HEK293T (cell line): Measurements from ENCODE around the gene ITGB2.

Experiments
- CTCF ChIA-PET: fragments of 350-600 bp; formaldehyde crosslinking; extraction: SDS; loops from one replicate; lab custom pipeline; 2021; ENCODE audit warnings: antibody characterized with exemption, inconsistent platforms; lab: Yijun Ruan, JAX
- POLR2A ChIA-PET: fragments of 350-600 bp; formaldehyde crosslinking; extraction: SDS; loops from one replicate; lab custom pipeline; 2020; ENCODE audit warnings: antibody characterized with exemption, inconsistent platforms; lab: Yijun Ruan, JAX
- DNase-seq: peaks from one replicate; pipeline ENCODE4 v3.0.0; 2012; ENCODE audit warnings: mixed read lengths; ENCODE audit errors: extremely low spot score
- ARNT ChIP-seq: fragments of 450-650 bp; IDR thresholded peaks from 2 replicates; pipeline ENCODE4 v1.6.1; 2017; ENCODE audit warnings: mild to moderate bottlenecking
- BHLHE40 ChIP-seq: fragments of 450-650 bp; IDR thresholded peaks from 2 replicates; pipeline ENCODE4 v1.6.1; 2016; ENCODE audit warnings: mild to moderate bottlenecking, moderate library complexity, borderline replicate concordance
- CTBP1 ChIP-seq: fragments of 450-650 bp; IDR thresholded peaks from 2 replicates; pipeline ENCODE4 v1.6.1; 2016; ENCODE audit warnings: borderline replicate concordance
- ELF4 ChIP-seq: fragments of 450-650 bp; IDR thresholded peaks from 2 replicates; pipeline ENCODE4 v1.6.1; 2017; ENCODE audit warnings: antibody characterized with exemption
- FOXA1 ChIP-seq: fragments of 450-650 bp; IDR thresholded peaks from 2 replicates; pipeline ENCODE4 v1.6.1; 2016; ENCODE audit warnings: mild to moderate bottlenecking
- FOXK2 ChIP-seq: fragments of 450-650 bp; IDR thresholded peaks from 2 replicates; pipeline ENCODE4 v1.6.1; 2016; ENCODE audit warnings: mild to moderate bottlenecking
- FOXM1 ChIP-seq: fragments of 450-650 bp; IDR thresholded peaks from 2 replicates; pipeline ENCODE4 v1.6.1; 2017; ENCODE audit warnings: mild to moderate bottlenecking, borderline replicate concordance
- HDGF ChIP-seq: fragments of 450-650 bp; IDR thresholded peaks from 2 replicates; pipeline ENCODE4 v1.6.1; 2017; ENCODE audit warnings: antibody characterized with exemption, borderline replicate concordance
- L3MBTL2 ChIP-seq: fragments of 450-650 bp; conservative IDR thresholded peaks from 2 replicates; pipeline ENCODE4 v1.6.1; 2016; ENCODE audit warnings: mild to moderate bottlenecking
- LEF1 ChIP-seq: fragments of 450-650 bp; IDR thresholded peaks from 2 replicates; pipeline ENCODE4 v1.6.1; 2017; ENCODE audit warnings: mild to moderate bottlenecking, borderline replicate concordance
- NFRKB ChIP-seq: fragments of 450-650 bp; IDR thresholded peaks from 2 replicates; pipeline ENCODE4 v1.6.1; 2016; ENCODE audit warnings: mild to moderate bottlenecking, moderate library complexity
- SP1 ChIP-seq: fragments of 450-650 bp; IDR thresholded peaks from 2 replicates; pipeline ENCODE4 v1.6.1; 2017
- SUZ12 ChIP-seq: fragments of 450-650 bp; IDR thresholded peaks from 2 replicates; pipeline ENCODE4 v1.6.1; 2016; ENCODE audit warnings: mild to moderate bottlenecking
- TARDBP ChIP-seq: fragments of 450-650 bp; IDR thresholded peaks from 2 replicates; pipeline ENCODE4 v1.6.1; 2016
- ZNF384 ChIP-seq: fragments of 450-650 bp; IDR thresholded peaks from 2 replicates; pipeline ENCODE4 v1.6.1; 2016
- TF ChIP-seq, protein P1 (sequence below): fragments of 450-650 bp; IDR thresholded peaks from 2 replicates; pipeline ENCODE4 v1.6.1; 2016

Gene ITGB2

GRCh38 chr21:44900559-44901251, 20.0 kb downstream of the ITGB2 start:
- CTCF ChIA-PET: no interaction called here
- DNase-seq: no peak
- no peak for TF ChIP-seq FOXA1
- no peak for TF ChIP-seq HDGF
- TF ChIP-seq ELF4: no peak
- TF ChIP-seq ARNT: no peak
- no peak for TF ChIP-seq SUZ12
- TF ChIP-seq CTBP1: no peak
- no peak for TF ChIP-seq TARDBP
- no peak for TF ChIP-seq BHLHE40
- no peak for TF ChIP-seq NFRKB
- POLR2A ChIA-PET: no interaction called here

GRCh38 chr21:44899768-44900558, 20.7 kb downstream of the ITGB2 start:
- ChIA-PET CTCF (no interaction called here), POLR2A (no interaction called here)
- DNase-seq: no peak
- TF ChIP-seq BHLHE40 (no peak), HDGF (no peak), ARNT (no peak)

DNA sequence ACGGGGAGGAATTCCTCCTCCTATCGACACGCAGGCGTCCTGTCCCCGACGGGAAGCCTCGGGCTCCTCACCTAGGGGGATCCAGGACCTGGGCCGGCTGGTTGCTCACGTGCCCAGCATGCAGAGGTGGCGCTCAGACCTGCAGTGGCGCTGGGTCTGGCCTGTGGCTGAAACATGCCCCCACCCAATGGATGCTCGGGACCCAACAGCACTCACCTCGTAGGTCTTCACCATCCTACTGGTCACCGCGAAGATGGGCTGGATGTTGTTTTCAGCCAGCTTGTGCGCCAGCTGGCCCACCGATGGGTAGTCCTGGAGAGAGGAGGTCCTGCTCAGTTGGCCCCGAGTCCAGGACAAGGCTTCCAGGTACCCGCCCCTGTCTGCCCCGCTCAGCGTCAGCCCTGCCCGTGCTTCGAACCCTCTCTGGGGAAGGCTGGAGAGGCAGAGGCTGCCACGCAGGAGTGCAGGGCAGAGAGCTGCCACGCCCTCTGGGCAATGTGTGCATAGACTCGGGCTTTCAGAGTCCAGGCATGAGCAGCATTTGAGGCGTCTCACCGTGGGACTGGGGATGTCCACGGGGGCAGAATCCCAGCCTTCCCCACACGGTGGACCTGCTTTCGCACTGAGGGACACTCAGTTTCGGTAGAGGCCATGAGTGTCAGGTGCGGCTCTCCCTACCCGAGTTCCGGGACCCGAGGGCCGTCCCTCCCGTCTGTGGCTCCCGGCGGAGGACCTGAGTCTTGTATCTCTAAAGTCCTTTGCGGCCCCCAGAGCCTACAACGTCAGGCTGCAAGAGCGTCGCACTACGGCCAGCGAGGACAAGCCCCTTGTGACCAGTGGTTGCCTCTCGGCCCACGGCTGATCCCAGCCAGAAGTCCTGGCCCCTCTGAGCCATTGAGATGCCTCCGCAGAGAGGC, 21.6 kb downstream of the ITGB2 start:
- no peak for DNase-seq
- CTCF ChIA-PET: no interaction called here
- POLR2A ChIA-PET: no interaction called here
- no peak for TF ChIP-seq NFRKB
- no peak for TF ChIP-seq HDGF
- TF ChIP-seq FOXM1: no peak
- no peak for TF ChIP-seq L3MBTL2
- no peak for TF ChIP-seq TARDBP
- no peak for TF ChIP-seq SUZ12
- TF ChIP-seq FOXK2: no peak
- TF ChIP-seq SP1: no peak
- no peak for TF ChIP-seq CTBP1
- no peak for TF ChIP-seq ARNT
- no peak for TF ChIP-seq ELF4
- no peak for TF ChIP-seq LEF1
- TF ChIP-seq FOXA1: no peak
- TF ChIP-seq BHLHE40: no peak
- TF ChIP-seq, protein P1, sequence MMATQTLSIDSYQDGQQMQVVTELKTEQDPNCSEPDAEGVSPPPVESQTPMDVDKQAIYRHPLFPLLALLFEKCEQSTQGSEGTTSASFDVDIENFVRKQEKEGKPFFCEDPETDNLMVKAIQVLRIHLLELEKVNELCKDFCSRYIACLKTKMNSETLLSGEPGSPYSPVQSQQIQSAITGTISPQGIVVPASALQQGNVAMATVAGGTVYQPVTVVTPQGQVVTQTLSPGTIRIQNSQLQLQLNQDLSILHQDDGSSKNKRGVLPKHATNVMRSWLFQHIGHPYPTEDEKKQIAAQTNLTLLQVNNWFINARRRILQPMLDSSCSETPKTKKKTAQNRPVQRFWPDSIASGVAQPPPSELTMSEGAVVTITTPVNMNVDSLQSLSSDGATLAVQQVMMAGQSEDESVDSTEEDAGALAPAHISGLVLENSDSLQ: no peak
- TF ChIP-seq ZNF384: no peak

GRCh38 chr21:44898011-44898488, 22.6 kb downstream of the ITGB2 start:
- ChIA-PET POLR2A (interaction anchor here (1.2 to 1.5 kb wide), 2 partner anchors 42 to 97 kb away, joined by 4 to 6 read pairs; partner anchors contain the start of gene SLX9), CTCF (no interaction called here)

DNA sequence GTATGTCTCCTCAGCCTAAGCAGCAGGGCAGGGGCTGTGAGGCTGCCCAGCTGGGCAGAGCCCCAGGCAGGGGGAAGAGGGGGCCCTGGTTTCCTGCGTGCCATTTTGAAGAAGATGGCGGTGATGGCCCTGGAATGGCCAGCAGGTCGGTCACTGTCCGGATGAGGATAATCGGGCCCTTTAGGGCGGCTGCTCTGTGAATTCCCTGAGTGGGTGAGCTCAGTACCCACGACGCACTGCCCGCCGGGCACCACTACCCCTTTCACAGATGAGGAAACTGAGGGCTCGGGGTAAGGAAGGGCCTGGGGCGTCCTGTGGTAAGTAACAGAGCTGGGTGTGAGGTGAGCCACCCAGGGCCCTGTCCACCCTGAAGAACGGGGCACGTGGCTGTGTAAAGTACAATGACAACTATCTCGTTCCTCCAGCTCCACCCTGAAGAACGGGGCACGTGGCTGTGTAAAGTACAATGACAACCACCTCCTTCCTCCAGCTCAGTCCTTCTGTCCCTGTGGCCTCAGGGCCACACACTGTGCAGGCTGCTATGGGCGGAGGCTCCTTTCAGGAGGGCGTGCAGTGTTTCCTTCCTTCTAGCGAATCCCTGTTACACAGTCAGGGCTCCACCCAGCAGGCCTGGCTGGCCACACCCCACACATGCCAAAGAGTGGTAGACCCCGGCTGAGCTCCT, 23.2 kb downstream of the ITGB2 start:
- POLR2A ChIA-PET: interaction anchor here (1.2 to 1.5 kb wide), 2 partner anchors 43 to 97 kb away, joined by 4 to 6 read pairs; partner anchors contain the start of gene SLX9
- TF ChIP-seq ELF4: no peak
- TF ChIP-seq, protein P1: no peak
- no peak for TF ChIP-seq FOXK2
- TF ChIP-seq BHLHE40: no peak
- TF ChIP-seq ARNT: no peak
- TF ChIP-seq NFRKB: no peak
- no peak for TF ChIP-seq FOXM1
- TF ChIP-seq ZNF384: no peak
- TF ChIP-seq FOXA1: no peak
- TF ChIP-seq SP1: no peak
- TF ChIP-seq LEF1: no peak
- no peak for TF ChIP-seq CTBP1
- TF ChIP-seq SUZ12: no peak
- CTCF ChIA-PET: no interaction called here
- DNase-seq: peak; percentile 49

More at GRCh38 chr21:44898011-44898488, 22.6 kb downstream of the ITGB2 start:
- DNase-seq: no peak
- TF ChIP-seq LEF1: no peak
- no peak for TF ChIP-seq SUZ12
- no peak for TF ChIP-seq CTBP1
- no peak for TF ChIP-seq ELF4
